CD4-positive, alpha-beta T cell treated with Interleukin-12 subunit alpha and Interleukin-12 subunit beta, for 1 hour (primary cell): ENCODE measurements around the gene NYAP2.
A peak's percentile ranks its signal among the peaks of the same experiment; 100 is the strongest.

Experiments
- DNase-seq: peaks from one replicate; pipeline ENCODE4 v3.0.0-alpha.2; 2020

The NYAP2 gene

DNA sequence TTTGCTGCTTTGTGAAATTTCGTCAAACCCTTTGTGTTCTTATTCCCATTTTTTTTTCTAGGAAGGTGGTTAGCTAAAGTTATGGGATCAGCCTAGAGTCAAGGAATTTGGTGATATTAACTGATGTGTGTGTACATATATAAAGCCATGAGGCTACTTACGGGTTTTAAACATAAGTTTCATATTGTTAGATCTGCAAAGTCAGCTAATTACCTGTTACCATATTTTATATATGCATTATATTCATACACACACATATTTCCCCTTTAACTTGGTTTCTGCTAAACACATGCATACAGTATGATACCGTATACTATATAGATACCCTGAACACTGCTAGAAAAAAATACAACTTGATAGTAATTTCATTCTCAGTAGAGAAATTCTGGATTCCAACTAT is 241.0 kb downstream of the NYAP2 start:
- DNase-seq = no peak

DNA sequence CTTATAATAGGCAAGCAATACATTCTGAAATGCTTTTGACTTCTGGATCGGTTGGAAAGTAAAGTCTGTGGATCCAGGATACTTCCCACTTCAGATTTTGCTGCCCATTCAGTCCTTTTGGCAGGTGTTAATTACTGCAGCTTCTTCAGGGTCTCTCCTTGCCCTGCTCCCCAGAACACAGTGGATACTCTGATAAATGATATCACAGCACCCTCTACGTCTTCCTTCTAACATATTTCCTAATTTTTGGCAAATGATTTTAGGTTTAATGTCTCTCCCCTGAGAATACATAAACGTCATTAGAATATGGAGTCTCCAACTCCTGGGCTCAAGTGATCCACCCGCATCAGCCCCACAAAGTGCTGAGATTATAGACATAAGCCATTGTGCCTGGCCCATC is 249.8 kb downstream of the NYAP2 start:
- no peak for DNase-seq

DNA sequence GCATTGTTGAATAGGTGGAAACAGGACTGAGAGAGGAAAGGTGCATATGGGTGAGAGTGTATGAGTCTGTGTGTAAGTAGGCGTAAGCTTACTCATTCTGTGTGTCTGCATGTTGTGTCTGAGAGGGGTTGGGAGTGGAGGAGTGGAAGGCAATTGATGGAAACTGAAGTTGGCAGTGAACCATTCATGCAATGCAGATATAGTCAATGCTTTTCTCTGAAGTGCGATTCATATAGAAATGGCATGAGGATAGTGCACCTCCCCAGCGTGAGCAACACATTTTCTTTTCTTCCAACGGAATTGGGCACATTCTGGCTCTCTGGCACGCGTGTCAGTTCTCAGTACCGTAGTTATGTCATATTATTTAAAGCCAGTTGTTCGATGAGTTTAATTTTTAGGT is 250.5 kb downstream of the NYAP2 start:
- no peak for DNase-seq

DNA sequence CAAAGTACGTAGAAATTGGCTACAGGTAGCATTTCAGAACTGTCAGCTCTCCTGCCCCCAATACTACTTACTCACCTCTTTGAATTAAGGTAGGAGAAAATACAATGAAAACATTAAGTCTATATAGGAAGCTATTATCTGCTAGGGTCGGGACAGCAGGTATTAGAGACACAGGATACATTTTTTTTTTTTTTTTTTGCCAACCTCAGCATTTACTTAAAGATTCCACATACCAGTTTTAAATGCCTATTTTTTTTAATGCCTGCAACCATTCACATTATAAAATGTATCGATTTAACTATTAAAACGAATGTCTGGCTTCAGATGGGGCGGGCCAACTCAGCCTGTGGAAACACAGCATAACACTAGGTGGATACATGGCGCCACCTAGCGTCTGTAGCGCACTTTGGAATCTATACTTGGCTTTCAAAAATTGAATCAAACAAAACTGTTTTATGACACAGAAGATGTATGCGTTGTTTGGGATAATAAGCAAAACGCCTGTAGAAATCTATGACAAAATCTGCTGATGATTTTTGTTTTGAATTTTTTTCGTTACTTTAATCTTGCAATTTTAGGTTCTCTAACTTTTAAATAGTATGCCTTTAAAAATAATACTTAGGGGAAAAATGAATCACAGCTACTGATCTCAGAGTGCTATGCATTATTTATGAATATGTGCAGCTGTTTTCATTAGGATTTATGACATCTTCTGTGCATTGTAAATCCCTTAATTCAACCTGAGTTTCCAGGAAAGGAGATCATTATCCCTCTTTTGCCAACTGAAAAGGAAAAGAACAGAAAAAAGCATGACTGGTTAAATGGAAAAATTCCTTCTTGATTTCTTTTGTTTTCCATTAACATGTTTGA is 261.0 kb downstream of the NYAP2 start:
- DNase-seq = peak; percentile 63

DNA sequence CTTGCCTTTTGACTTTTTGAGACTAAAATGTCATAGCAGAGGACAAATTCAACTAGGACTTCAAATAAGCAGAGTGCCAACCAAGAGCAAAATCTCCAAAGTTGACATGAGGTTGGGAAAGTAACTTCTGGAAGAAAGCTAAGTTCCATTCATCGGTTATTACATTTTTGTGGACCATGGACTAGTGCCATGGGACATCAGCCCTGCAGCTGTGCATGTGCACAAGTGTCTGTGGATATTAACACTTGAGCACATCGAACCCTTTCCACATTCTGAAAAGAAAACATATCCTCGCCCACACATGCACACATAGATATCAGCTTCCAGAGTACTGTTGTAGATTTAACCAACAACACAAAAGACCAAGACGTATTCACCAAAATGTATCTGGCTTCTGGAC is 262.6 kb downstream of the NYAP2 start:
- DNase-seq = no peak

DNA sequence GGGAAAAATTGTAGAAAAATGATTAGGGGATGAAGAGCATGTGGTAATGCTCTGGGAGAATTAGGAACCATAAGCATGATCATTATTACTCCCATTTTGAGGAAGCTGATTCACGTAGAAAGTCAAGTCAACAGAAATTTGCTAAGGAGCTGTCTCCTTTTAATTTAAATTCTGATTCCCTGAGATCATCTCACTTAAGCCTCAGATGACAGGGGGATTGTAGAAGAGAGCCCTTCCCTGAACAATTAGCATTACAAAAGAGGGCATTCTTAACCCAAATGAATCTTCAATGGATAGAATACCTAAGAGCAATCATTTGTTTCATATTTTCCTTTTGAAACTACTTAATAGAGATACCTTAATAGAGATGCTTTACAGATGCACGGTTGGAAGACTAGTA is 267.9 kb downstream of the NYAP2 start:
- no peak for DNase-seq

DNA sequence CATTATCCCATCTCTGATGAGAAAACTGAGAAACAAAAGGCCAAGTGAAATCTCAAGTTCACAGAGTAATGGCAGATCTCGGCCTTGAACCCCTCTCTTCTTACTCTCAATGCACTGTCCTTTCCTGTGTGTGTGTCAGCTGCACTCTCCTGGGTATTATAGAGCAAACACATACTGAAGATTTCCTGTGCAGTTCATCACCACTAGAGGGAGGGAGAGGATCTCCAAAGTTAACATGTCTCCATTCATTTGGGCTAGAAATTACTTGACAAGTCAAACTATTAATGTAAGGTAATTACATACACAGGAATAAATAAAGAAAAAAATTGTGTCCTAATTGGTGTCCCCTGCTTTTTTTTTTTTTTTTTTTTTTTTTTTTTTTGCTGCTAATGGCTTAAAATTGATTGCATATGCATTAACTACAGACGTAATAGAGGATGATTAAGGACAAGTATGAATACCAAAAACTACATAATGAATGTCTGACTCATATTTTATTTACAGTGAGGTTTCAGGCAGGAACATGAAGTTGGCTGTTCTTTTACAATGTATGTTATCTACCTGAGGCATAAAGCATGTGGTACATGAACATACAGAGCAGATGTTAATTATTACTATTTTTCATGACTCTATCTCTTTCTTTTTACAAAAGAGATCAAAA is 269.2 kb downstream of the NYAP2 start:
- peak; percentile 46 for DNase-seq

DNA sequence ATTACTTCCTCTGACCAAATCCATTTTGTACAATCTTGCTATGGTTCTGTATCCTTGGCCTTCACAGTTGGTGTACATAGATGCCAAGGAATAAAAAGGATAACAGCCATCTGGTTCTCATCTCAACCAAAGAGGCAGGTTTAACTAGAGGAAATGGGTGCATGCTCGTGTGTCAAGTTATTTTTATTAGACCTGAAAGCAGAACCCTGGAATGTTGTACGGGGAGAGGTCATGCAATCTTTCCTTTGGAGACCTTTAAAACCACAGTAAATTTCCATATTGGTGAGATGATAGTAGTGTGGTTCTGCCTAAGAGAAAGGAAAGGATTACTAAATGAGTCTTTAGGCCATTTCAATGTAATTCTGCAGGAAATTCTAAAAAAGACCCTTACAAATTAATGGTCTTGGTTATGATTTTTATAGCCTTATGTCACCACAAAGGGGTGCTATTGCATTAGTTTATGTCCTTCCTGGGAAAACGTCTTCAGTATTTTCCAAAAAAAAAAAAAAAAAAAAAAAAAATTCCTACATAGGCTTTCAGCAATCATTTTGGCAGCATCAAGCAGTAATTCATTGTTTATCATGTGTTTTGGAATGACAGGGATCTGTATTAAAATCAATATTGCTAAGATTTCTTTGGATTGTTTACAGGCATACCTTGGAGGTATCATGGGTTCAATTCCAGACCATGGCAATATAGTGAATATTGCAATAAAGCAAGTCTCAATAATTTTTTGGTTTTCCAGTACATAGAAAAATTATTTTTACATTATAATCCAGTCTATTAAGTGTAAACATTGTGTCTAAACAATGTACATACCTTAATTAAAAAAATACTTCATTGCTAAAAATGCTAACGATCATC is 270.8 kb downstream of the NYAP2 start:
- DNase-seq = no peak

DNA sequence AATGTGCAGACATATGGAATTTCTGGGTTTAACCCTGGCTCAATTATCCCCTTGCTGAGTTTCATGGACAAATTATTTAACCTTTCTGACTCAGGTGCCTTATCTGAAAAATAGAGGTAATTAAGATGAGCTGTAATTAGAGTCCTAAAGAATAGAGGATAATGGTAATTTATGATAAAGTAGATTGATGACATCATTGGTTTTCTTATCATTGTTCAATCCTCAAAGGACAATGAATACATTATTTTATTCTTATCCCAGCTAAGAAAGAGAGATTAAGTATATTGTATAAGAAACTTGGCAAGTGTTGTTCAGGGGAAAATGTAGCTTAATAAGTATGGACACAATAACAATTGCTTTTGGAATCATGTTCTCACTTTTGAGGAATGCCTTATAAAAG is 279.3 kb downstream of the NYAP2 start:
- DNase-seq = no peak

DNA sequence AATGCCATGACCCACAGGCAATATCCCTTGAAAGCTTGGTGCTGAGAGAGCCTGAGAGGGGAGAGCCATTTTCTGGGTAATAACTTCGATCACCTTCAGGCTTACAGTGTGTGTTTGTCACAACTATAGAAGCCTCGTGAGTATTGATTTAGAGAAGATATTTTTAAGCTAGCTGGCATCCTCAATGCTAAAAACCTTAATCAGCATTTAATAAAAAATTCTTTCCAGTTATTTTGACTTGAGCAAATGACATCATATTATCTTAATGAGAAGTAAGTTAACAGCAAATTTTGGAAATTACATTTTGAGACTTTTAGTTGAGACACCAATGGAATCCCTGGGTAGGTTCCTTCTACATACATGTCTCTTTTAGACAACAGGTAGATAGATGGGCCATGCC is 283.7 kb downstream of the NYAP2 start:
- DNase-seq = no peak

DNA sequence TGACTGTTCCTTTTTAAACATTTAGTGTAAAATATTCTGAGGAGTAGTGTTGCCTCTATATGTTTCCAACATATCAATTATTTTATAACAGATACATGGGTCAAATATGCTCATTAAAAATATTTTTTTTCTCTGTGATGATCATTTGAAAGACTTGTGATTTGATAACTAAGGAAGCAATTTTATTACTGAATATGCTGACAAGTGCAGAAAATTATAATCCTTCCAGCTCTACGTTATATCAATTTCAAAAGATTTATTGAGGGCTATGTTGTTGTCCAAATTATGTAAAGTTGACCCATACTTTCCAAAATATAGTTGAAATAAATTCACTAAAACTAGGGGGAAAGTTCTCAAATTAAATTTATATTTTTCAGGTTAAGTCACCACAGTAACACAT is 290.6 kb downstream of the NYAP2 start:
- DNase-seq = no peak

DNA sequence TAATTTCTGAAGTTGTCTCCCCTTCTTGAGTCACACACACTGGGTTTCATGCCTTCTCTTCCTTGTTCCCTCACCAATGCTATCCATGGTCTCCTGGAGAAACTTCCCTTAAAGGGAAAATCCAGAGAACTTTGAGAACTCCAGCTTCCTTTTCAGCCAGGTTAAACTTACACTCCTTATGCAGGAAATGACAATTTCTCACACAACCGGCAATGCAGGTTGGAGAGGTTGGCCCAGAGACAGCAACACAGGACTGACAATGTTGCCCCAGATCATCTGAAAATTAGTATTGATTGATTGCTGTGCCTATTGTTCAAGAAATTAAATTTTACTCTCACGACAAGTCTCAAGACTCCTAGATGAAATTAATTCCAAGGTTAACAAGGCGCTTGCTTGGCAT is 292.2 kb downstream of the NYAP2 start:
- no peak for DNase-seq

DNA sequence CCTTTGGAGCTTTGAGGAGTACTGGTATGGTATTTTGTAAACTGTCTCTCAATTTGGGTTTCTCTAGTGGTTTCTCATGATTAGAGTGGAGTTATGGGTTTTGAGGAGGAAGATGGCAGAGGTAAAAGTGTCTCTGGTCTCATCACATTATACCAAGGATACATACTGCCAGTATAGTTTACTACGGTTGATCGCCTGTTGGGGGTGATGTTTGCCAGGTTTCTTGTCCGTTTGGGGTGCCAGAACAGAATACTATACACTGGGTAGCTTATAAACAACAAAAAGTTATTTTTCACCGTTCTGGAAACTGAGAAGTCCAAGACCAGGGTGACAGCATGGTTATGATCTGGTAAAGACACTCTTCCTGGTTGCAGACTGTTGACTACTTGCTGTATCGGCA is 293.7 kb downstream of the NYAP2 start:
- DNase-seq = no peak

DNA sequence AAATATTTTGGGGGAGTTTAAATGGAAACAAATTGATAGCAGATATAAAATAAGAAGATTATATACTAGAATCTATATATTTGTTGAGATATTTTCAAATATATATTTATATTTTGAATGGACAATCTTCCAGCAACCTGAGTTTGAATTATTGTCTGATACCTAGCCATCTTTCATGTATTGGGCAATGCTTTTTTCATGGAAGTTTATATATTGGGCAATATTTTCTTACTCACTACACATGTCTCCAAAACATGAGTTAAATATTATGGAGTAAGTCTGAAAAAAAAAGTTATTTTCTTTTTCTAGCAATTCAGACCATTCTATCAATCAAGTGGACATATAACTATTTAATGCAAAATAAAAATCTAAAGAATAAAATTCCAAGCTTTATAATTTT is 295.2 kb downstream of the NYAP2 start:
- no peak for DNase-seq

DNA sequence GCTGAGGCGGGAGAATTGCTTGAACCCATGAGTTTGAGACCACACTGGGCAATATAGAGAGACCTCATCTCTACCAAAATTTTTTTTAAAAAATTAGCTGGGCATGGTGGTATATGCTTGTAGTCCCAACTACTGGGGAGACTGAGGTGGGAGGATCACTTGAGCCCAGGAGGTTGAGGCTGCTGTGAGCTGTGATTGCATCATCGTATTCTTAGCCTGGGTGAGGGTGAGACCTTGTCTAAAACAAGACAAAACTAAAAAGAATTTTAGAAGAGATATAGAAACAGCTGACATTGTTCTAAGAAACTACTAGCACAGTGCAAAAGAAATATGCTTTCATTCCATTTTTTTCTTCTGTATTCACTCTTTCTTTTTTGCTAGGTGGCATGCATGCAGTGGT is 298.4 kb downstream of the NYAP2 start:
- DNase-seq = no peak
